Esophagus mucosa (tissue), 1 donor: ENCODE measurements around the gene B4GALT4. TPM values are rescaled to one million over a fixed set of nuclear protein-coding genes. Genes with fewer than 3 reads are reported as not detected.

ENCODE experiments used
- ATAC-seq: fragments of 200-7000 bp; cut with Tn5 transposase; one replicate; pipeline ENCODE4 v1.9.1; 2020
- total RNA-seq: library from RNA; stranded (reverse); gene quantifications from one replicate; pipeline ENCODE4 v1.2.4, GENCODE V29; 2023
- donor health status: DM: yes; HTN: yes; CAD: no.

The B4GALT4 gene
- total RNA-seq, 1 donor from 2014 or later = 15.8 TPM

DNA sequence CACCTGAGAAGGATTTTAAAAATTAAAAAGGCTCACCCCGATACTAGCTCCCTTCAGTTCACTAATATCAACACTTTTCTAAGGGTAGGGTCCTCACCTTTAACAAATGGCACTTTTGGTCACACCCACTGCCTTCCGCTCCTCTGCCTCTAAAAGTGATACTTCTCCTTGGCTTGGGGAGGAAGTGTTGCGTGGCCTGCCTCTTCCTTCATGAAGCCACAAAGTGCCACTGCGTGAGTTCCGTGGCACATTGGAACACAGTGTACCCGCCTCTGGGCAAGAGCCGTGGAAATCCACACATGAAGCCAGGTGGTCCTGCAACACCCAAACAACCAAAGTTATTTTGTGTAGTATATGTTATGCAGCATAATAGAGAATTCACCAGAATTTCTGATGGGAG is 3.9 kb downstream of the B4GALT4 start:
- no peak for ATAC-seq

DNA sequence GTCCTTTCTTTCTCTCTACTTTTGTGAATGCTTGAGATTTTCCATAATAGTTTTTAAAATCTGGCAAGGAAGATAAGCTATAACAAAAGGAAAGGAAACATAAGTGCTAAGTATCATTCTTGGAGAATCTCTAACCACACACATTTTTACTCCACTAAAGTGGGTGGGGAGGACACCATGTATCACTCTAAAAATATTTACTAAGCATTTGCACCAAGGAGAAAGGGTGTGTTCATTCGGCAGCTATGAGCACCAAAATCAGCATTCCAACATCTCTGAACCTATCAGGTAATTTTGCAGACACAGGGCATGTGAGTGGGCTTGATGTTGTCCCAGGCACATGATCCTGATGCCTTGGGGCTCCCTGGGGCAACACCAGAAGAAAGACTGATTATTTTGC is 5.5 kb downstream of the B4GALT4 start:
- ATAC-seq = no peak

DNA sequence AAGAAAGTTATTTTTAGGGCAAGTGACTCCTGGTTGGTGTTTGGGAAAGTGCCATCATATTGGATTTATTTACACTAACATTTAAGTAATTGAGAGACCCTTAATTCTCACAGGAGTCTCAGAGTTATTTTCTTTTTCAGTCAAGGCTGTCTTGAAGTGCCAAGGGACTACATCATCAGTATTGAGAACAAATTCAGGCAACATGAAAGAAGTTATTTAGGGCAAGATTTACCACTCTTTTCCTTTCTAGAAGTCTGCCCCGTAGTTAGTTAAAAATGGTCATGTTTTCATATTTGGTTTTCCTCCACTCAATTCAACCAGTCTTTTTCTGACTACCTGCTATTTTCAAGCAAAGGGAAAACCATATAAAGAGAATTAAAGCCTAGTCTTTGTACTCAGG is 6.1 kb downstream of the B4GALT4 start:
- ATAC-seq = no peak

DNA sequence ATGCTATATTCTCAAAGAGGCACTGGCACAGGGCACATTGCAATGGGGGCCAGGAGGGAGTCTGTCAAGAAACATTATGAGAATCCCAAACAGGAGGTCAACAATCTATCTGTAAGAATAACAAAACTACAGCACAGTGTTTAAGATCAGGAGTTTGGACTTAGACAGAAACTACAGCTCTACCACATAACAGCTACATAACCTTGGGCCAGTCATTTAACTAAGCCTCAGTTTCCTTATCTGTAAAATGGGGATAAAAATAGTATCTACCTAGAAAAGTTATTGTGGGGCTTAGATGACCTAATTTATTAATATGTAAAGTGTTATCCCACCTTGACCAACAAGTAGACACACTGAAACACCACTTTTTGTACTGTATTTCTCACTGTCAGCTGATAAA is 9.9 kb downstream of the B4GALT4 start:
- no peak for ATAC-seq

DNA sequence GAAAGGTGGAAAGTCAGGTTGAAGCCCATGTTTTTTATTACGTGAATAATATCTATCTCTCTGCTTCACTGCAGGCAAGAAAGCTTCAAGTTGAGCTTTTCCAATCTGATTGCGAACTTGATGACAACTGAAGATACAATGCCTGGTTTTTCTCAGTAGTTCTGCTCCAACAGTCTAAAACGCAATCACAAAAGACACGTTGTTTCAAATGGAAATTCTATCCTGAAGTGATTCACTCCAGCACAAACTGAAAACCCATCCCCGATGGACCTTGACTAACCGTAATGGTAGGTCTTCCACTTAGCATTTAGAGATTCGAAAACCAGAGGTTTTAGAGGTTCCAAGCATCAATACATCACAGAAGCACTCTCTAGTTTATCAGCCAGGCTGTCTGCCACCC is 10.6 kb downstream of the B4GALT4 start:
- ATAC-seq = no peak

DNA sequence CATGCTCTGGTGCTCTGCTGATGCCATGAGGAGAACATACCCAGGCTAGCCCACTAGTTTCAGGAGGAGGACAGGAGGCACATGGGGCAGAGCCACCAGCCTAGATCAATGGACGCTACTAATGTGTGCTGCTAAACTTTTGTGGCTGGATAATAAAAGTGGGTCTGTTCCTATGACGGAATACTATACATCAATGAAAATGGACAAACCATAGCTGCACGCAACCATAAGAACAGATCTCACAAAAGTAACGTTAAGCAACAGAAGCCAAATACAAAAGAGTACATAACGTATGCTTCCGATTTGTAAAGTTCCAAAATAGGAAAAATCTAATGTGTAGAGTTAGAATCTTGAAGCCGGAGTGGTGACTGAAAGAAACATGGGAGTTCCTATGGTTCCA is 11.5 kb downstream of the B4GALT4 start:
- ATAC-seq = no peak

DNA sequence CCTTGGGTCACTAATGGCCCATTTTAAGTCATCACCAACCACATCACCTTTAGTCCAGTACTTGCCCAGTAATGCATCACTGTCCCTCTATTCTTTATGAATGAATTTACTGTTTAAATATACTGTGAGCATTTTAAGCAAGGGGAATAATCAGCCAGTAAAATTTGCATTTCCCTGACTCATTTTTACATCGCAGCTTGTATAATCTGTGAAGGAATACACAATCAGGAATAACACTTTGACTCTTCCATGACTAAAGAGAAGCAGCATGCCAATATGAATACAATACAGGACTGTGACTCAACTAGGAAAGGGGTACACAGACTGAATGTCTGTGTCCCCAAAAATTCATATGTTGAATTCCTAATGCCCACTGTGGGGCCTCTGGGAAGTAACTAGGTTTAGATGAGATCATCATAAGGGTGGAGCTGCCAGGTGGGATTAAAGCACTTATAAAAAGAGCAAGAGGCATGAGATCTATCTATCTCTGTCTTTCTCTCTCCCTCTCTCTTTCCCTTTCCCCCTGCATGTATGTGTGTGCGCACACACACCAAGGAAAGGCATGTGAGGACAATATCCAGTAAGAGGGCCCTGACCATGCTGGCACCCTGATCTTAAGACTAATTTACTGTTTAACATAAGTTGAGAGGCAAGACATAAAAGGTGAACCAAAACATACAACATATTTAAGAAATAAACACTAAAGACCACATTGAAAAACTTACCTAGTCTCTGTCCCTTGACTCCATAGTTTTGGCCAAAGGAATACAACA is 12.1 kb downstream of the B4GALT4 start:
- no peak for ATAC-seq

DNA sequence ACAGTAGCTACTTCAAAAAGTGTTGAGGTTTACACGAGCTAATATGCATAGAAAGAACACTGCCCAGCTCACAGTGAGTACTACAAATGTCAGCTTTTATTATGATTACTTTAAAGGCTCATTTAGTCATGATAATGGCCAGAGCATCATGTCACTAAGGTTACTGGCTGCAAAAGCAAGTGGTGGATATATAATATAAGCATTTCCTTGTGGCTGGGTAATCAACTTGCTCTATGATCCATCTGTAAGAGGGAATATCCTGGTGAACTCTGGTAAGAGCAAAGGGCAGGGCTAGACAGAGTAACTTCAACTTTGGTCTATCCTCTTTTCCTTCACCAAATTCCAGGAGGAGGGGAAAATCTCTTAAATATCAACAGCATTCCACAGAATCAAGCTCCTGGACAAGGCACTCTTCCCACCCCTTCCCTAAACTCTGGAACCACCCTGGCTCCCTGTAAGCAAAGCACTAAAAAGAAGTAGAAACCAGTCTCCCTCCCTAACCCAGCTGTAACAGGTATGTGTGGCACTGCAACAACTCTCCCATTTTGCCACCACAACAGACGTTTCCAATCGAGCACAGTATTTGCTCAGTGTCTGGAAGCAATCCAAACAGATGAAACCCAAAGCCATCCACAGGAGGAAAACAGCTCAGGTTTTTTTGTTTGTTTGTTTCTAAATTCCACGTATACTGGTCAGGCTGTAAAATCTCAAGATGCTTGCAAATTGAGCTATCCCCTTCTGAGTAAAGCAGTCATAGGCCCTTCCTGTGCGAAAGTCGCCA is 13.4 kb downstream of the B4GALT4 start:
- no peak for ATAC-seq

DNA sequence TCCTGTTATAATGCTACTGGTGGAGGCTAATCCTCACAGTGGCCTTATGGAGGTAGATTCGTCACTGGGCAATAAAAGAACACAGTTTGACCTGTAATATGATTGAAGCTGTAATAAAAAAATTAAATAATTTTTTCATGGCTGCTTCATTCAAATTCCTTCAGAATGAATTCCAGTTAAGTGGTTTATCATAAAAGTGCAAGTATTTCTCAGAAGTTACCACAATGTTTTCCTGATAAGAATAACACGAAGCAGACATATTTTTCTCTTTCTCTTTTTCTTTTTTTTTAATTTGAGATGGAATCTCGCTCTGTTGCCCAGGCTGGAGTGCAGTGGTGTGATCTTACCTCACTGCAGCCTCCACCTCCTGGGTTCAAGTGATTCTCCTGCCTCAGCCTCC is 15.6 kb downstream of the B4GALT4 start:
- no peak for ATAC-seq

DNA sequence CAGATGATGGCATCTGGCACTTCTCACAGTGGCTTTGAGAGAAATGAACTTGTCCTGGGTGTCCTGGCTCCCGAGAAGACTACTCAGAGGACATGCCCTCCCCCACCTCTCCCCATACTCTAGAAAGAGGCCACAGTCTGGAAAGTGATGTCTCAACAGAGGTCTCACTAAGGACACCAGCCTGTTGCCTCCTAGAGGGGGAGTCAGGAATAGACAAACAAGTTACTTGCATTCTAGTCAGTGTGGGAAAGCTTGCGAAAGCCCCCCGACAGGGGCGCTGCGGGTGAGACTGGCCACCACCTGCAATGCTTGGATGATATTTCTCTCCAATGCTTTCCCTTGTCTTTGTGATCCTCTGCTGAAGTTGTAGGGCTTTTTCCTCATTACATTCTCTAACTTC is 17.2 kb downstream of the B4GALT4 start:
- ATAC-seq = no peak

DNA sequence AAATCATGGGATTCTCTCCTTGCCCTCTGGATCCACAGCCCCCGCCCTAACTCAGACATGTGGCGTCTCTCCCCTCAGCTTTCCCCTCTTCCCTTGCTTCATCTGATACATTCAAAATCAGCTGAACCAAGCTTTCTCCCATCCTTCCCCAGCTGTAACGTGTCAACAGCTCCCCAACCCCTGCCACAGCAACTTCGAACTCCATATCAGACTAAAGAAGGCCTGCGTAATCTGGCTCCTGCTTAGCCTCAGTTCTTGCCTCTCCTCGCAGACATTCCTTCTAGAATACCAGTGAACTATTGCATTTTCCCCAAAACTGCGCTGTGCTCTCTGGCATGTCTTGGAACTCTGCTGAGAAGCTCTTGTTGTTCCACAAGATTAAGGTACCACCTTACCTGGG is 18.3 kb downstream of the B4GALT4 start:
- ATAC-seq = no peak

DNA sequence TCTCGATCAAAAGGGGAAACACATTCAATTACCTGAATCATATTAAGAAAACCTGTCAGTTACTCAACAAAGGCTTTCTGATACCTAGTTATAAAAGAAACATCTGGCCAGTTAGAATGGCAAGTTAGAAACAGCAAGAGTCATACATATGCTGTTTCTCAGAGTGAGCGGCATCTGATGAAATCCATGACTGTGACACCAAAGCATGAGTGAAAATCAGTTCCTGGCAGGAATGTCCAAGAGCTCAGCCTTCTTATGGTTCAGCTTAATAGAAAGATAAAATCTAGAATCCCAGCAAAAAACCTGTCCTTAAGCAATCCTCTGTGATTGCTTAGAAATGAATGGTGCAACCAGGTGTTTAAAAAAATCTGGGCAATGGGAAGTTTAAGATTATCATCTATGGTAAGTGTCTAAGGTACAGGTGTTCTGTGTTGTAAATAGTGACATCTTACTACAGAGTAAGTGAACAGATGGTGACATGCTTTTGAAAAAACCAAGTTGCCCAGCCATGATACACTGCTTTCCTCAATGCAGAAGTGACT is 18.8 kb downstream of the B4GALT4 start:
- ATAC-seq = no peak

DNA sequence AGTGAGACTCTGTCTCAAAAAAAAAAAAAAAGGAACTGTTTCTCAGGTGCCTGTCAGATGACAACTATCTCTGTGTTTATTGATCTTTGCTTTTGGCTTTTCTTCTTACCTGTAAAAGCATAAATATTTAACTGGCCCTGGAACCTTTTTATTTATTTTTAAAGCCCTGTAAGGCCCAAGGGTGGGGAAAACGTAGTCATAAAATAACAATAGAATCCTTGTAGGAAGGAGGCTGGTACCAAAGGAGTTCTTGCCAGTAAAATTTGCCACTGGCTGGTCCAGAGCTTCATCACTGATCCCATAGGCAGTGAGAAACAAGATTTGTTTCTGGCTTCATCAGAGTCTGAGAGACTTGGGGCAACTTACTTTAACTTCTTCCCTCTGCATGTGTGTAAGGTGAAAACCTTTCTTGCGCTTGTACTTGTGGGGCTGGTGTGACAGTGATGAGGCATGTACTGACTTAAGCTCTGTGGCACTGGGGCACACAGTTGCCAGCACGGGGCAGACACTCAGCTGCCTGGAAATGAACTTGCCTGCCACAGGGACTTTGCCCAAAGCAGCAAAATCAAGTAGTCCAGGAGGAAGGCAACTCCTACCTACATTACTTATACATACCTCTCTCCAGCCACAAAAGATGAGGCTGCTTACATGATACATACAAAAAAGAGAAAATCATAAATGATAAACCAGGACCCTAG is 19.6 kb downstream of the B4GALT4 start:
- no peak for ATAC-seq

DNA sequence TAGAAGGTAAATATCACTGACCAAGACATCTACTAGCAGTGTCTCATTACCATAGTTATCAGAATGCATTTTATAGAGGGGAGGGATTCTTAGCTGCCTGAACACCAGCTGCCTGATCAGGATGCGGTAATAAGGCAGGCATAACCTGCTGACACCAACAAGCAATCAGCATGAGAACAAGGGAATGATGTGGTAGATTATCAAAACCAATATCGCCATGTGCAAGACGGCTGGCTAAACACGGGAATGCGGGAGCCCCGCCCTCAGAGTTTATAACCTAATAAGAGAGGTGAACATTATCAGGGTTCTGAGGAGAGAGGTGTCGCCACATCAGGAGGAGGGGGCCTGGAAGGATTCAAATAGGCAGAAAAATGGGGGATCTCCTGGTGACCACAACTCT is 20.5 kb downstream of the B4GALT4 start:
- no peak for ATAC-seq

DNA sequence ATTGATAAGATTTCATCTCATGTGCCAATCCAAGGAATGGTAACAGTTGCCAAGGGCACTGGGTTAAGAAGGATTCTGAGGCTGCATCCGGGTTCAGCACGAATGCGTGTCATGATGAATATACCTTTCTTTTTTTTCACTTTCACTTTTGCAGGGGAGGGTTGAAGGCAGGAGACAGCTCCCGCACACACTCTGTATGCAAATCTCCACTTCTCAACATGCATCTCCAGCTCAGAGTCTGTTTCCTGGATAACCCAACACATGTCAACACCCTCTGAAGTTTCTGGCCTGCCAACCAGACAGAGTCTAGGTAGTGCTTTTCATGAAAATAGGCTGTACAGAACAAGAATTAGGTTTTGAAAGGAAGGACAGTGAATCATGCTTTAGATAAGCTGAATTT is 21.6 kb downstream of the B4GALT4 start:
- peak; percentile 36 for ATAC-seq

DNA sequence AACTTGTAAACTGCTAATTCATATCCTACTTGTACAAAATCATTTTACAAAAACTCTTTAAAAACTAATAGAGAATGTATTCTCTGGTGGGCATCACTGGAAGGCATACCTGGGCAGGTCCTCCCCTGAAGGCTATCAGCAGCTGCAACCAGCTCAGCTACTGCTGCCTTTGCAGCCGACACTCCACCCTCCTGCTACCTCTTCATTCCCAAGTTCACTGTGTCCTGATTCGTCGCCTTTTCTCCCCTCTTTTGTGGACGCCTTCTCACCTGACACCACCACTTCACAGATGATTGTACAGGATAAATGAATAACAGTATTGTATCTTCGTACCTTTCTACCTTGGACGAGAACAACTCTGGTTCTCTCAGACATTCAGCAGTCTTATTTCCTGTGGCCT is 28.9 kb downstream of the B4GALT4 start:
- no peak for ATAC-seq

DNA sequence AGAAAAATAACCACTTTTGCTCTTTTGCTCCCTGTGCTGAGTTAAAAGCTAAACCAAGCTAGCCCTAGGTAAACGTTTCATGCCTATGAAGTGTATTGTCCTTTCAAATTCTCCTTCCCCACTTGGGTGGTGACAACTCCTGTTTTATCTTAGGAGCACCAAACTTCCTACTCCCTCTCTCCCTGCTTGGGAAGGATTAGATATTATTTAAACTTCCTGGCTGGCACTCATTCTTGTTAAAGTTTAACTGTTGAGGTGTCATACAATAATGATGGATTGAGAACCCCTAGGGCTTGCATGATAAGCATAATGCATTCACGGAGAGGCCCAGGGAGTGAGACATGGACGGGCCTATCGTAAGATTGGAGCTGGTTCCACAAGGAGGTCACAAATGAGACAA is 29.5 kb downstream of the B4GALT4 start:
- ATAC-seq = no peak

DNA sequence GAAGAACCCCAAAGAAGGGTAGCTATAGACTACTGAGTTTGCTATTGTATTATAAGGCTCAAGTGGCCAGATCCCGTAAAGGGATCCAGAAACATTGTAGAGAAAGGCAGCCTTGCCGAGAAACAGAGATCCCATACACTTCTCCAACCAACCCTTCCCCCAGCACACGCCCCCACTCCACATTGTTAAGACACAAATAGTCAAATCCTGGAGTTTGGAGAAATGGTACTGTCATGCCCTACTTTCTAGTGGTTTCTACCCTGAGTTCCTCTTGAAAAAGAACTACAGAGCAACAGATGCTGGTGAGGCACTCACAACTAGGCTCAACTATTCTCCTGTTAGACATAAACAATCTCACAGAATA is 33.2 kb downstream of the B4GALT4 start:
- no peak for ATAC-seq

DNA sequence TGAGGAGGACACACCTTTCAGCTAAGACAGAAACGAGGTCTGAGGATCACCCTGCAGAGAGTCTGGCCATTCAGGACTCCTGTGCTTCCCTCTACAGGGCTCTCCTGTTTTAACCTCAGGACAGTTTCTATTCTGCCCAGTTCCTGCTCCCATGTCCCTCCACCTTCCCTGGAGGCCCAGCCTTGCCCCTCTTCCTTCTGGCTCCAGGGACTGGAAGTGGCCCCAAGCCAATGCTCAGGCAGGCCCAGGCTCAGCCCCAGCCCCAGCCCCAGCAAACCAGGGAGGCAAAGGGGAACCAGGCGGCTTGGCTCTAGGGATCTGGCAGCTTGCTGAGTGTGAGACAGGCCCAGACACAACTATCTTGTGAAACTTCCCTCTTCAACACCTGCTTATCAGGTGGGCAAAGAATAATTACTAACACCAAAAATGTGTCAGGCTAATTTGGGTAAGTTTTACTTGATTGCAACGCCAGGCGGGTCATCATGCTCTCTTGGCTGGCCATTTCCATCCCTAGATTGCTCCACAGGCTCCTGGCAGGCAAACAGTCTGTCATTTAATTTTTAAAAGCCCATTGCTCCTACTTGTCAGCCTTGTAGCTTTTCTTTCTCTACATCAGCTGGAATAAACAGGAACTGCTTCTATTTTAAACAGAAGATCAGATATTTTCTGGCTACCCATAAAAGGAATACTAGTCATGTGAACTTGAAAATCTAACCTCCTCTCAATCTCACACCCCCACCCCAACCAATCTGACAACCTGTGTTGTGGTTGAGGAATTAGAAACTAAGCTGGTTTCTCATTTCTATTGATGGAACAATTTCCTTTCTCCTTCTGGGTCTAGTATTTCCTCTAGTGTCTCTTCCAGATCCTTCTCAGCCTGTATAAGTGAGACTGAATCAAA is 33.8 kb downstream of the B4GALT4 start:
- ATAC-seq = peak; percentile 91

DNA sequence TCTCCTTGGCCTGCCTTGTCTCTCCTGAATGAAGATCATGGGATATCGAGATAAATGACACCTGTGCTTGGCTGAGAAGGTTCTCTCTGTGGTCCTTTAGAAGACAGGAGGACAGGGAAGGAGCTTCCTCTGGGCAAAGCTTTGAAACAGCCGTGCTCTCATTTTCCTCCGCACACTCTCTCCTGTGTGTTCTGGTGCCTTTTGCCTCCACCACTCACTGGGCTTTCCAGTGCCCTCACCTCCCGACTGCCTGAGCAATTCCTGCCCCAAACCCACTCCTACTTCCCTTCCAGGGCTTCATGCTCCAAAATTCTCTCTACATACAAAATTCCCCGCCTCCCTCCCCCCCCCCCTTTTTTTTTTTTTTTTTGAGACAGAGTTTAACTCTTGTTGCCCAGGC is 35.0 kb downstream of the B4GALT4 start:
- no peak for ATAC-seq

DNA sequence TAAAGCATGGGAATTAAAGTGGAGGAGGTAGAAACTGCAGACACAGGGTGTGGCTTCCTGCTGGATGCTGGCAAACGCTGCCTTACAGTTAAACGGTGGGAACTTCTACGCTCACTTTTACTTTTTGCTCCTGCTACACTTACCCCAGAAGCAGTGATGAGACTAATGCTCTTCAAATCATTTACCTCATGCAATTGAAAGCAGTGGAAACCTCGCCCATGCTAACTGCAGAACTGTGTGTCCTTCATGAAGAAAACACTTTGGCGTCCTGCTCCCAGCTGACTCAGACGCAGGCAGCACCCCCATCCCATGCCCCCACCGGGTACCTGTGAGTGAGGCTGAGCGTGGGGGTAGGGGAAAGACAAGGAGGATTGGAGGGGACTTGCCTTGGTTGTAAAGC is 35.5 kb downstream of the B4GALT4 start:
- ATAC-seq = no peak

DNA sequence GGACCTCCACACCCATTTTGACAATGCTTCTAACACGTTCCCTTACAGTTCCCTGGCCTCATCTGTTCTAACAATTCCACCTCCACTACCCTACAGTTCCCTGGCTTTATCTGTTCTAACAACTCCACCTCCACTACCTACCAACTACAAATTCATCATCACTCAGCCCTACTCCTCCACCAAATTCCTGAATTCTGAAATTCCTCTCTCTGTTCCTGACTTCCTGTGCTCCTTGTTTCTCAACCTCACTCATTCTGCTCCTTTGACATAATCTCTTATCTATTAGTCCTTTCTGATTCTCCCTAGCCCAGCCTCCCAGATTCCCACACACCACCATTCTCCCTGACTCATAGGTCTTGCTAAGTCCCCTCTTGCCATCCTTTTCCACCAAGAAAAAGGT is 44.8 kb downstream of the B4GALT4 start:
- no peak for ATAC-seq

DNA sequence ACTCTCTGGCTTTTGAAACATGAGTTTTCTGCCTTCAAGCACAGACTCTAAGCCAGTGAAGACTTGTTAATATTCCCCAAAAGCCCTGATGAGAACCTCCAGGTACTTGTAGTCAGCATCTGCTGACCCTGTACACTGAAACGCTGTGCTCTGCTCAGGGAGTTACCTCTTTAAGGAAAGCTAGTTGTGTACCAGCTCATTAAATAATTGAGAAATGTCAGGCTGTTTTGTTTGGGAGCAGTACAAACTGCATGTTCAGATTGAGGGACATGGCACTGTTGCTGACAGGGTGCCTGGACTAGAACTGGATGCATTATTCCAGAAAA is 45.6 kb downstream of the B4GALT4 start:
- no peak for ATAC-seq
